Diencephalon (tissue), 1 donor: ENCODE data around the gene PEX13. TPM values are rescaled to one million over a fixed set of nuclear protein-coding genes. Genes with fewer than 3 reads are reported as not detected.

Source experiments
- small RNA-seq: library from RNA; depleted of rRNA; stranded (forward); fragments of <200 nt; gene quantifications from one replicate; pipeline ENCODE3, GENCODE V24; 2014
- total RNA-seq: library from RNA; depleted of rRNA; stranded (reverse); fragments of >200 nt; gene quantifications from one replicate; pipeline ENCODE4 v1.2.3, GENCODE V29; 2014

Gene PEX13
- 61.1 TPM for total RNA-seq

GRCh38 chr2:61017556-61018317 is at the start of gene PEX13, which contains the start of gene PUS10:
PEX13 (plus strand) TSS chr2:61017720; CDS start chr2:61017760, 40 bp downstream.
PUS10 (minus strand) TSS chr2:61018255; CDS start chr2:61011890, 6,365 bp downstream.

GRCh38 chr2:61065714-61066709 is 48.5 kb downstream of the PEX13 start, which contains the start of gene SANBR:
SANBR (plus strand) TSS chr2:61065871; CDS start chr2:61070351, 4,480 bp downstream.

Small RNA genes lying within 50 kb of the gene (small RNA-seq; reads per million reads assigned to genes)
- gene RNA5SP95: not detected

Other genes starting within 250 kb of the PEX13 start
- 7.4 TPM for gene REL, start 136.1 kb upstream of the PEX13 start, total RNA-seq
- 5.8 TPM for gene PUS10, start 535 bp downstream of the PEX13 start, total RNA-seq
- gene SANBR, start 48.2 kb downstream of the PEX13 start, total RNA-seq: 87.2 TPM
- gene C2orf74, start 144.5 kb downstream of the PEX13 start, total RNA-seq: 12.0 TPM